GM06990 (cell line): ENCODE results near the gene VPS18.
A peak's percentile ranks its signal among the peaks of the same experiment; 100 is the strongest.

Experiments used
- DNase-seq: peaks from one replicate; pipeline ENCODE4 v3.0.0-alpha.2; 2011; ENCODE audit not compliant: insufficient read length; ENCODE audit errors: extremely low read depth
- H3K27me3 ChIP-seq: replicated peaks from 2 replicates; pipeline ENCODE4 v1.6.0; 2011; ENCODE audit warnings: low read length; ENCODE audit not compliant: control insufficient read depth, insufficient read depth
- H3K36me3 ChIP-seq: 2 replicates; pipeline ENCODE4 v1.5.1; 2011; ENCODE audit warnings: low read length; ENCODE audit not compliant: control insufficient read depth, insufficient read depth
- H3K4me3 ChIP-seq: replicated peaks from 2 replicates; pipeline ENCODE4 v1.5.1; 2011; ENCODE audit warnings: low read depth, mild to moderate bottlenecking, control low read depth, low read length
- TF ChIP-seq, protein P1 (sequence below): IDR thresholded peaks from 2 replicates; pipeline ENCODE4 v1.5.1; 2011; ENCODE audit warnings: low read length, control low read depth, mild to moderate bottlenecking, inconsistent platforms; ENCODE audit not compliant: insufficient read depth, poor library complexity, severe bottlenecking

The VPS18 gene

DNA sequence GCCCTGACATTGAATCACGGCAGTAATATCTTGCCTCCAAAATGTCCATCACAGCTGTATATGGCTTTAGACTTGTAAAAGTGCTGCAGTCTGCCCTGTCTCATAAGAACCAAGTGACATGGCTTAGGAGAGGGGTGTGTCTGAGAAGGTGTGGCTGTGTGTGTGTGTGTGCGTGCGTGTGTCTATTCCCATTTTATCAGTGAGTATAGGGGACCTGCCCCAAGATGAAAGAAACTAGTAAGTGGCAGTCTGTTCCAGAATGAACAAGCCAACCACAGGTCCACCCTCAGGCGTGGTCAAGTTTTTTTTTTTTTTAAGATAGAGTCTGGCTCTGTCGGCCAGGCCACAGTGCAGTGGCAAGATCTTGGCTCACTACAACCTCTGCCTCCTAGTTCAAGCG is 14.6 kb upstream of the VPS18 start:
- TF ChIP-seq, protein P1, sequence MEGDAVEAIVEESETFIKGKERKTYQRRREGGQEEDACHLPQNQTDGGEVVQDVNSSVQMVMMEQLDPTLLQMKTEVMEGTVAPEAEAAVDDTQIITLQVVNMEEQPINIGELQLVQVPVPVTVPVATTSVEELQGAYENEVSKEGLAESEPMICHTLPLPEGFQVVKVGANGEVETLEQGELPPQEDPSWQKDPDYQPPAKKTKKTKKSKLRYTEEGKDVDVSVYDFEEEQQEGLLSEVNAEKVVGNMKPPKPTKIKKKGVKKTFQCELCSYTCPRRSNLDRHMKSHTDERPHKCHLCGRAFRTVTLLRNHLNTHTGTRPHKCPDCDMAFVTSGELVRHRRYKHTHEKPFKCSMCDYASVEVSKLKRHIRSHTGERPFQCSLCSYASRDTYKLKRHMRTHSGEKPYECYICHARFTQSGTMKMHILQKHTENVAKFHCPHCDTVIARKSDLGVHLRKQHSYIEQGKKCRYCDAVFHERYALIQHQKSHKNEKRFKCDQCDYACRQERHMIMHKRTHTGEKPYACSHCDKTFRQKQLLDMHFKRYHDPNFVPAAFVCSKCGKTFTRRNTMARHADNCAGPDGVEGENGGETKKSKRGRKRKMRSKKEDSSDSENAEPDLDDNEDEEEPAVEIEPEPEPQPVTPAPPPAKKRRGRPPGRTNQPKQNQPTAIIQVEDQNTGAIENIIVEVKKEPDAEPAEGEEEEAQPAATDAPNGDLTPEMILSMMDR: no peak
- Histone ChIP-seq H3K36me3 (no peaks in the 10 kb centered on the region), H3K4me3 (no peak overlapping the region), H3K27me3 (no peaks in the 10 kb centered on the region)
- no peak for DNase-seq

DNA sequence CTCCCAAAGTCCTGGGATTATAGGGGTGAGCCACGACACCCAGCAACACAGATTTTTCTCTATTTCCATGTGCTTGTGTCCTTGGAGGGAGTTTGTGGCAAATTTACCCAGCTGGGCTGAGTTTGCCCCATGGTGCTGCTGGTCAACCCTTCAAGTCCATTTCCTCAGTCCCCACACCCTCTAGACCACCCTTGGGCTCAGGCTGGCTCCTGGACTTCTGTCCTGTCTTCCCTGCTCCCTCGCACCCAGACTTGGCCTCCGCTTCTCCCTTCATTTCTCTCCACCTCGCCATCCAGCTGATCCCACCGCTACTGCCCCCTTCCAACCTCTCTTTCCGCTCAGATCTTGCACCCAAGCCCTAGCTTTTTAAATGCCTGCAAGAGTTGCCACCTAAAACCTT is 12.9 kb upstream of the VPS18 start:
- H3K27me3 ChIP-seq: no peaks in the 10 kb centered on the region
- H3K4me3 ChIP-seq: no peak overlapping the region
- DNase-seq: no peak
- TF ChIP-seq, protein P1: no peak
- H3K36me3 ChIP-seq: no peaks in the 10 kb centered on the region

DNA sequence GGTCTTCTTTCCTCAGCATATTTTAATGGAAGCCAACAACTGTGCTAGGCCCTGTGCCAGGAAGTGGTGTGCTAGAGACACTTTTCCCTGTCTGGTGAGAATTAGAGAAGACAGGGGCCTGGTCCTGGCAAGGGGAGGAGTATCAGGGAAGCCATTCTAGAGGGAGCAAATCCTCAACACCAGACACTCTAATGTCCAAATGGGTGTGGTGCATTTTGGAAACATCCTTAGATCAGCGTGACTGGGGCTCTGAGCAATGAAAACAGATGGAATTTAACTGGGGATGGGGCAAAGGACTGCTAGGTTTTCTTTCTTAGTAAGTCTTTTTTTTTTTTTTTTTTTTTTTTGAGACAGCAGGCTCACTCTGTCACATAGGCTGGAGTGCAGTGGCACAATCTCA is 7.7 kb upstream of the VPS18 start:
- TF ChIP-seq, protein P1: no peak
- DNase-seq: no peak
- Histone ChIP-seq H3K27me3 (no peaks in the 10 kb centered on the region), H3K36me3 (no peaks in the 10 kb centered on the region), H3K4me3 (no peak overlapping the region)

DNA sequence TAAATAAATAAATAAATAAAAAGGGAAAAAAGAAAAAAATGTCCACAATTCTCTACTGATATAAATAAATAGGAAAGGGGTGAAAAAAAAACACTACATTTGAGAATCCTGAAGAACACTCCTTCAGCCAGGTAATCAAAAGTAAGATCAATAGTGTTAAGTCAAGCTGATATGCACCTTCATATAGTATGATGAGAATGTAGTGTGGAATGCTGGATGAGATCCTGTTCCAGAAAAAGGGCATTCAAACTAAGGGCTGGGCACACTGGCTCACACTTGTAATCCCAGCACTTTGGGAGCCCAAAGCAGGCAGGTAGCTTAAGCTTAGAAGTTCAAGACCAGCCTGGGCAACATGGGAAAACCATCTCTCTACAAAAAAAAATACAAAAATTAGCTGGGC is 5.1 kb upstream of the VPS18 start:
- no peaks in the 10 kb centered on the region for H3K27me3 ChIP-seq
- H3K4me3 ChIP-seq: no peak overlapping the region
- TF ChIP-seq, protein P1: no peak
- no peak for DNase-seq
- H3K36me3 ChIP-seq: no peaks in the 10 kb centered on the region

DNA sequence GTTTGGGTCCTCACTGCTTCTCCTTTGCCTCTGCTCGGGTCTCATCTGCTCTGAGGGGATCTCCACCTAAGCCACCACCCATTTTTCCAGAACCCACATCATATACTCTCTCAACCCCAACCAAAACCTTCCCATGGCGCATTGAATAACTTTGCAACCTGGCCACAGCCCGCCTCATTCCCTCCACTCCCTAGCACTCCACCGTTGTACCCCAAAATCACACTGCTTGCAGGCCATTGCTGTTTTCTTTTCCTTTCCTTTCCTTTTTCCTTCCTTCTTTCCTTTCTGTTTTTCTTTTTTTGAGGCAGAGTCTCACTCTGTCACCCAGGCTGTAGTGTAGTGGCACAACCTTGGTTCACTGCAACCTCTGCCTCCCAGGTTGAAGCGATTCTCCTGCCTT is 3.1 kb upstream of the VPS18 start:
- no peak for DNase-seq
- TF ChIP-seq, protein P1: no peak
- H3K27me3 ChIP-seq: no peaks in the 10 kb centered on the region

DNA sequence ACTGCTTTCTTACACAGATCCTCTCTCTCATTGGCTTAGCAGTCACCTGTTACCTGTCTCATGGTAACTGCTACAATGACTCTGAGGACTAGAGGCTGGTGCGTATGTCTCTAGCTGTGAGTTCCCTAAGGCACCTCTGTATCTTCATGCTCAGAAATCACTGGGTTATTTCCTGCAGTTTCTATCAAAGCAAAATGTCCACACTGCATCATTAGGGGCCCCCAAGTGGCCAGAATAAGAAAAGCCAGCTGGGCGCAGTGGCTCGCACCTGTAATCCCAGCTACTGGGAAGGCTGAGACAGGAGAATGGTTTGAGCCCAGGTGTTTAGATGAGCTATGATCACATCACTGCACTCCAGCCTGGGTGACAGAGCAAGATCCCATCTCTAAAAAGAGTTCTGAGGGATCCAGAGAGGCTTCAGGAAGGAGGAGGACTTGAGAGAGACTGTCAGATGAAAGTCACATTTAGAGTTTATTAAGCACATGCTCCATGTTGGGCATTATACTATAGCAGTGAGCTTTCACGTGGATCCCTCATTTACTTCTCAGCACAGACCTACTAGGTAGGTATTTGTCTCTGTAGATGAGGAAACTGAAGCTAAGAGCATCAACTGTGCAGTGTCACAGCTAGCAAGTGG is 2.3 kb upstream of the VPS18 start:
- peaks cover 3% of the 10 kb centered on the region; the same call in 1 of the 2 replicates for H3K36me3 ChIP-seq
- H3K4me3 ChIP-seq: no peak overlapping the region
- H3K27me3 ChIP-seq: no peaks in the 10 kb centered on the region
- TF ChIP-seq, protein P1: peak; percentile 84
- DNase-seq: no peak

More for the DNA sequence above, 3.1 kb upstream of the VPS18 start:
- H3K4me3 ChIP-seq: no peak overlapping the region
- H3K36me3 ChIP-seq: peaks cover 3% of the 10 kb centered on the region; the same call in 1 of the 2 replicates
